ENCODE measurements around the gene SLC22A25.
"Not testable (repeated sequence)": the region's sequence is repeated elsewhere in the genome, so short reads cannot be mapped to it uniquely, and the experiment has no call there.

The SLC22A25 gene

DNA sequence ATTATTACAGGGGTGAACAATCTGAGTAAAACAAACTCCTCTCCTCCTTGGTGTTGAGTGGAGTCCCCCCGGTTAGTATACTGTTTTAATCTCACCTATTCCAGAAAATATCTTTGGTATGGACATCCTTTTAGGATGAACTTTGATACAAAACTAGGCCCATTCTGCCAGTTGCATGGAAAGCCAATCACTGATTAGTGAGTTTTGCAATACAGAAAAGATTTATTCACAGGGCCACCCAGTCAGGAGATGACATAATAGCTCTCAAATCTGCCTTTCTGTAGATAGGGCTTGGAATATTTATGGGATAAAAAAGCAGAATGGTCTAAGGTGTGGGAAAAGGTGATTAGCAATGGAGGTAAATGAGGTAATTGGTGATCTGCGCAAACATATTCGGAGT lies 30.3 kb upstream of the SLC22A25 start:
- no peak for TF ChIP-seq CTCF (IDR thresholded peaks at IDR 0.05; ENCODE audit: low read depth, low read length)
- no peak for DNase-seq (ENCODE audit: extremely low read depth, low read depth)

DNA sequence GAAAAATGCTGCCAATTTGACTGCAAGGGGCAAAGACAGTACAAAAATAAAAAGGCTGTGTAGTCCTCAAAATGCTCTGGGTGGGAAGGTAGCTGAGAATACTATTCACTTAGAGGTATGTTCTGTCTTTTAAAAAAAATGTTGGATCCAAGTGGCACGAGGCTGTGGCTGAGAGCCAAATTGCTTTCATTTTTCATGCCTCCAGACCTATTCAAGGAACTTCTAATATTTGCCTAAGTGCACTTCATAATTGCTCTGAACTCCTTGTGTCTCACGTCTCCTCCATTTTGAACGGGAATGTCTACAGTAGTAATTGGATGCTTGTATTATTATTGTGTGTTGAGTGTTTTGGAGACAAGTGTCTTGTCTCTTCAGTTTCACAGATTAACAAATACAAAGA lies 19.1 kb upstream of the SLC22A25 start:
- DNase-seq (ENCODE audit: extremely low read depth, low read depth): no peak
- TF ChIP-seq CTCF (IDR thresholded peaks at IDR 0.05; ENCODE audit: low read depth, low read length): no peak

GRCh38 chr11:63251312-63251711 lies 7.9 kb upstream of the SLC22A25 start:
- TF ChIP-seq CTCF (IDR thresholded peaks at IDR 0.05; ENCODE audit: low read depth, low read length): no peak
- no peak for DNase-seq (ENCODE audit: extremely low read depth, low read depth)

DNA sequence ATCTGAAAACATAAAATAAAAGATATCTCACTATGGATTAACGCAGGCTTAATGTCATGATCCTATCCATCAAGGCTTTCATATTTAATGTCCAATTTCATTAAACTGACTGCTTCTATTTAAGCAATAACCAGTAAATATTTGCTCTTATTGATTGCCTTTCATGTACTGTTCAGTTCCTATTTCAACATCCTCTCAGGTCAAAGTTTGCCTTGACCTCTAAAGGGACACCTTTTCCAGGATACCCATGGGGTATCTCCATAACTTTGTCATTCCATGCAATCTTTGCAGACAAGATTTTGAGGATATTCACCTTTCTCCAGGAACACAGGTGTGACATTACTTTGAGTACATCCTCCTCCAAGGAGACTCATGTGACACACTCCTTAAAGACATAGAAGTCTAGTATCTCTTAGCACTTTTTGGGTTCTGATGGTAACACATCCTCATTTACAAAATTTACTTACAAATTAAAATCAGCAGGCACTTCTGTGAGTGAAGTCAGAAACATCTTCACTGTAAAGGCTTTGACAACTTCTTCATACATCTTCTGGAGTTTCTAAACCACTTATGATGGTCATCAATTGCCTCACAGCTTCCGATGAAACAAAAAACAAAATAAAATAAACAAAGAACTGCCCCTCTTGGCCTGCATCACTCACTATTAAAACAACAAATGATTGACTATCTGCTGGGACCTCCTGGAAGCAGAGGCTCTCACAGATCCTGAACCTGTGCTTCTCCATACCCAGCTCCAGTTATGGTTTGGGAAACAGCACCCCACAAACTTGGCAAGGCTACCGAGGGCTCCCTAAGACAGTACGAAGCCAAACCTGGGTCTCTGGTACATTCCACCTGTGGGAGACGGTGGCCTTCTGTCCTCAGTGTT lies 7.0 kb upstream of the SLC22A25 start:
- TF ChIP-seq CTCF (IDR thresholded peaks at IDR 0.05; ENCODE audit: low read depth, low read length): no peak
- DNase-seq (ENCODE audit: extremely low read depth, low read depth): no peak

DNA sequence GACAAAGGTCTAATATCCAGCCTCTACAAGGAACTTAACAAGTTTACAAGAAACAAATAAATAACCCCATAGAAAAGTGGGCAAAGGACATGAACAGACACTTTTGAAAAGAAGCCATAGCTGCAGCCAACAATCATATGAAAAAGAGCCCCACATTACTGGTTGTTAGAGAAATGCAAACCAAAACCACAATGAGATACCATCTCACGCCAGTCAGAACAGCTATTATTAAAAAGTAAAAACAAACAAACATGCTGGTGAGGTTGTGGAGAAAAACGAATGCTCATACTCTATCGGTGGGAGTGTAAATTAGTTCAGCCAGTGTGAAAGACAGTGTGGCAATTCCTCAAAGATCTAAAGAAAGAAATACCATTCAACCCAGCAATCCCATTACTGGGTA lies 5.6 kb upstream of the SLC22A25 start:
- no peak for TF ChIP-seq CTCF (IDR thresholded peaks at IDR 0.05; ENCODE audit: low read depth, low read length)
- no peak for DNase-seq (ENCODE audit: extremely low read depth, low read depth)

DNA sequence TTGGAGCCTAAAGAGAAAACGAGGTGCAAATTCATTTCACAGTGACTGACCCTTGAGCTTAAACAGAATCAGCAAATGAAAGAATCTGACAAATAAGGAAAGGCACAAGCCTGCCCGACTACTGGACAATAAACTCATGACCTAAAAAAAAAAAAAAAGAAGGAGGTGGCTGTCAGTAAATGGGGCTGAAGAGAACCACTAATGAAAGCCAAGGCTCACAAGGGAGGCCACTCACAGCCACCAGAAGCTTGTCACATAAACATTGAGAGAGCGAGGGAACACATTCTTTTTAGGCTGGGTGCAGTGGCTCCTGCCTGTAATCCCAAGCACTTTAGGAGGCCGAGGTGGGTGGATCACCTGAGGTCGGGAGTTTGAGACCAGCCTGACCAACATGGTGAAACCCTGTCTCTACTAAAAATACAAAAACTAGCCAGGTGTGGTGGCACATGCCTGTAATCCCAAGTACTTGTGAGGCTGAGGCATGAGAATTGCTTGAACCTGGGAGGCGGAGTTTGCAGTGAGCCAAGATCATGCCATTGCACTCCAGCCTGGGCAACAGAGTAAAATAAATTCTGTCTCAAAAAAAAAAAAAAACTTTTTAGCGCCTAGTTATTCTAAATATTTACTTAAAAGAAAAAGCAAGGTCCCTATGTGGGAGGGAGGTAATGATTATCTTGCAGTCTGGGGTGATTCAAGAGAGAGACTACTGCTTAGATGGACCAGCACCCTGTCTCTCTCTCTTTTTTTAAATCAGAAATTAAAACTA lies 4.0 kb upstream of the SLC22A25 start:
- not testable (repeated sequence) for DNase-seq (ENCODE audit: extremely low read depth, low read depth)

- TF ChIP-seq CTCF (IDR thresholded peaks at IDR 0.05; ENCODE audit: low read depth, low read length): no peak
- DNase-seq (ENCODE audit: extremely low read depth, low read depth): no peak
Measured at GRCh38 chr11:63246045-63246444, 2.6 kb upstream of the SLC22A25 start.

All from AG09319 (cell line).